GM19467 (cell line): ENCODE results near the gene CALCB.

Experiments used
- ATAC-seq: cut with Tn5 transposase; IDR thresholded peaks from one replicate; pipeline ENCODE4 v1.9.1; 2021; ENCODE audit warnings: mild to moderate bottlenecking, moderate library complexity; ENCODE audit not compliant: unreplicated experiment

Gene CALCB

DNA sequence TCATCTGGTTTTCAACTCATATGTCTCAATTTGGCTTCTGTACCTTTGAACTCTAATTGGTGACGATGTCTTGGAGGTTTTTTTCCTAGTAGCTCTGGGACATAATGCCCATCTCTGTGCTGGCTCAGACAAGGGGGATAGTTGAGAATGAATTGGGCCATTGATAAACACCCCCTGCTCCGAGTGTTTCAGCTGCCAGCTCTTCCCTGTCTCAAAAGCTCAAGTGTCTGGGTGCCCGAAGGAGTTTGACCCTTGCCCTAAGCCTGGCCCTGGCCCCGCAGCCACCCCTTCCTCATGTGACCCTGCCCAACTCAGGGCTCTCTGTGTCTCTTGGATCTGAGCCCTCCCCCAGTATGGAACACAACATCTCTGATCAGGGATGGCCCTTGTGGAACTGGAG lies 44.4 kb downstream of the CALCB start:
- ATAC-seq, result no peak

DNA sequence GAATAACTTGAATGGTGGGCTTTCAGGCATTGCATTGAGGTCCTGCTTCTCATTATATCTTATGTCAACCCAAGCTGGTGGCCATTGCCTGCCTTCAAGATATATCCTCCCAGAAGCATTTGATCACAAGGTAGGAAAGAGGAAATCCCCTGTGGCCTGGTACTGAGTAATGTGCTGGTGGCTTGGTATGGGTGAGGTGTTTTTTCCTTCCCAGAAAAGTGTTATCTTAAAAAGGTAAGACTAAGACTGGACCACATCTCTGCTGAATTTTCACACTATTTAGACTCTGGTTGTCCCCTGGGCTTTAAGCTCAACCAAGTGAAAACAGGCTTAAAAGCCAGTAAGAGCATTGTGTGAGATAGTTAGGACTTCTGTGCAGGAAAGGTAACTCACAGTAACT lies 45.0 kb downstream of the CALCB start:
- ATAC-seq, result no peak

DNA sequence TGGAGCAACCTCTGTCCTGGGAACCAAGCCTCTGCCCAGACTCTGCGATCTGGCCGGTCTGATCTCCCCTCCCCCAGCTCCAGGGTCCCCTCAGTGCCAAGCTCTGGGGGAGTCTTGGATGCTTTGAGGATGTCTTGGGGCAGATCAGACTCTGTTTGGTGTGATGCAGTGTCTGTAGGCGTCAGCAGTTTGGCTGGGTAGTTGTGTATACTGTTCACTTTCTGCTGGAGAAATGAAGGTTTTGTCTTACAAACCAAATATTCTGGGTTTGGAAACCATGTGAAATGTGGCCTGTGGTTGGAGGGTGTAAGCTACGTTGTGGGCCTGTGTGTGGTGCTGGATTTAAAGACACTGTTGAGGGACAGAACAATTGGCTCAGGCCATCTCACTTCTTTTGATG lies 46.0 kb downstream of the CALCB start:
- no peak for ATAC-seq

DNA sequence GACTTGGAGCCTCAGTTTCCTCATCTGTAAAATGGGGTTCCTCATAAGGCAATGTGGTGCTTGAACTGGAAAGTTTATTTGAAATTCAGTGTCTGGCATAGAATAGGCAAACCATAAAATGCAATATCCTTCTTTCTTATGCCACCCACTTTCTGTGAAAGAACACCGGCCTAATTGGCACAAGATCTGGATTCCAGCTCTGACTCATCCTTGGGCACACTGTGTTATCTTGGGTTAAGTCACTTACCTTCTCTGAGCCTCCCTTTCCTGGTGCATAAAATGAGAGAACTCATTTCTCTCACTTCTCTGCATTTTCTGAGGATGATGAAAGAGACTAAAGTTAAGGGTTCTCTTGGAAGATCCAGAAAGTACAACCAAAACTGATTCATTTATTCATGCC lies 46.4 kb downstream of the CALCB start:
- ATAC-seq, result no peak

DNA sequence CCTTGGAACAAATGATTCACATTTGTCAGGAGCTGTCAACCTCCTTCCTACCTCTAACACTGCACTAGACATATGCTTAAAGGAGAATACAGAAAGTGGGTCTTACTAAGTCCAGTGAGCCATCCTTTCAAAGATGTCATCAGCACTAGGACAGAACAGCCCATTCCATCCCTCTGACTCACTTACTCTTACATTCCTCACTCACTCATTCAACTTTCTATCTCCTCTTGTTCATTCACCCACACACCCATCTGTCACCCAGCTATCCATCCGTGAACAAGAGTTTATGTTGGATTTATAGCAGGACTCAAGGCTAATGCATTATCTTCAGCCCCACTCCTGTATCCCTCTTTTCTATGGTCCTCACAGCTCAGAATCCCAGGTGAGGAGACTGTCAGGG lies 50.5 kb downstream of the CALCB start:
- no peak for ATAC-seq

DNA sequence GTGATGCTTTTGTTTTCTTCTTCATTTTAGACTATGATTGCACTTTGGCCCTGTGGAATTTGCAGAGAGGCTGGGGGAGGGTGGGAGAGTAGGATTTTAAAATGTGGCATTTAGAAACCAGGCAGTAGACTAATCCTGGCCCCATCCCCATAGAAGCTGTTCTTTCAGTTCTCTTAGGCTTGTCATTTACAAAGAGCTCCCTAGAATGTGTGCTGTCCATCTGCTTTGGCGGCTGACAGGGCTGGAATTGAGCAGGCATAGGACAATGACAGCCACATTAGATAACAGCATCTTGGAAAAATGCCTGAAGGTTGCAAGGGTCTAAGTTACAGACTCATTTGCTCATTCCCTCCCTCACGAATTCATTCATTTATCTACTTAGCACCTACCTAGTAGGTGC lies 51.1 kb downstream of the CALCB start:
- no peak for ATAC-seq

DNA sequence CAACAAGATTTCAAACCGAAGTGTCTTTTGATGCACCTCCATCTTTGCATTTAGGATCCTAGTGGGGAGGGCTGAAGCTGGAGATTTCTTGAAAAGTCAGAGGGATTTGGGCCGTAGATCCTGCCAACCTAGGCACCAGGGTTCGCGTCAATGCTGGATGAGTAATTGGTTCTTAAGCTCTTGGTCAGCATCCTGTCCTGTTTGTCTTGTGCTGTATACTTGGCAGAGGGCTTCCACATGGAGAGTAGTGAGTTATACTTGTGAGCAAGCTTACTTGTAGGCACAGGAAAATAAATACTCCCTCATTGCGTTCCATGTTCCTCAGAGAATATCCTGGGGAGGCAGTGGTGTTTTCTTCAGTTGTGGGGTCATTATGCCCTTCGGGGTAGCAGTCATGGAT lies 53.9 kb downstream of the CALCB start:
- ATAC-seq, result no peak
